Activated T-cell treated with anti-CD3 and anti-CD28 coated beads, Interleukin-2, amount 50 U/mL, for 24 hours (primary cell): ENCODE measurements around the gene BICDL2.

Experiments
- DNase-seq: peaks from one replicate; pipeline ENCODE4 v3.0.0-alpha.2; 2020
- H3K27ac Mint-ChIP-seq: 2 replicates; pipeline ENCODE4 v1.8.0; 2020; ENCODE audit warnings: mild to moderate bottlenecking, mixed read lengths
- H3K27me3 Mint-ChIP-seq: 2 replicates; pipeline ENCODE4 v1.8.0; 2020; ENCODE audit warnings: mixed read lengths
- H3K36me3 Mint-ChIP-seq: 2 replicates; pipeline ENCODE4 v1.8.0; 2020; ENCODE audit warnings: low read depth, mixed read lengths
- H3K4me1 Mint-ChIP-seq: 2 replicates; pipeline ENCODE4 v1.8.0; 2020; ENCODE audit warnings: low read depth, mixed read lengths
- H3K4me3 Mint-ChIP-seq: 2 replicates; pipeline ENCODE4 v1.8.0; 2020; ENCODE audit warnings: mild to moderate bottlenecking, moderate library complexity, mixed read lengths
- H3K9me3 Mint-ChIP-seq: 2 replicates; pipeline ENCODE4 v1.8.0; 2020; ENCODE audit warnings: mixed read lengths

The BICDL2 gene

DNA sequence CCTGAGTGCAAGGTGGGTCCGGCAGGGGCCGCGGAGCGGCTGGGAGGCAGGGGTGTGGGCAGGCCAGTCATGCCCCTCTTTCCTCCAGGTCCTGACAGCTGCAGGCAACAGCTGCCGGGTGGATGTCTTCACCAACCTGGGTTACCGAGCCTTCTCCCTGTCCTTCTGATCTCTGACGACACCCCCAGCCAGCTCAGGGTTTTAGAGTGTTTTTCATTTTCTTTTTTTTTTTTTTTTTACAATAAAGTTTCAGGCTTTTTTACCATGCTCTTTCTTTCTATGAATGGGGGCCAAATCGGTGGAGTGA lies 9.3 kb downstream of the BICDL2 start:
- no peak overlapping the region for H3K27ac Mint-ChIP-seq
- H3K36me3 Mint-ChIP-seq, result peaks cover 29% of the 10 kb centered on the region
- peaks cover 44% of the 10 kb centered on the region for H3K4me1 Mint-ChIP-seq
- H3K4me3 Mint-ChIP-seq, result no peak overlapping the region
- DNase-seq, result no peak
- no peaks in the 10 kb centered on the region for H3K9me3 Mint-ChIP-seq
- peaks cover 34% of the 10 kb centered on the region for H3K27me3 Mint-ChIP-seq

DNA sequence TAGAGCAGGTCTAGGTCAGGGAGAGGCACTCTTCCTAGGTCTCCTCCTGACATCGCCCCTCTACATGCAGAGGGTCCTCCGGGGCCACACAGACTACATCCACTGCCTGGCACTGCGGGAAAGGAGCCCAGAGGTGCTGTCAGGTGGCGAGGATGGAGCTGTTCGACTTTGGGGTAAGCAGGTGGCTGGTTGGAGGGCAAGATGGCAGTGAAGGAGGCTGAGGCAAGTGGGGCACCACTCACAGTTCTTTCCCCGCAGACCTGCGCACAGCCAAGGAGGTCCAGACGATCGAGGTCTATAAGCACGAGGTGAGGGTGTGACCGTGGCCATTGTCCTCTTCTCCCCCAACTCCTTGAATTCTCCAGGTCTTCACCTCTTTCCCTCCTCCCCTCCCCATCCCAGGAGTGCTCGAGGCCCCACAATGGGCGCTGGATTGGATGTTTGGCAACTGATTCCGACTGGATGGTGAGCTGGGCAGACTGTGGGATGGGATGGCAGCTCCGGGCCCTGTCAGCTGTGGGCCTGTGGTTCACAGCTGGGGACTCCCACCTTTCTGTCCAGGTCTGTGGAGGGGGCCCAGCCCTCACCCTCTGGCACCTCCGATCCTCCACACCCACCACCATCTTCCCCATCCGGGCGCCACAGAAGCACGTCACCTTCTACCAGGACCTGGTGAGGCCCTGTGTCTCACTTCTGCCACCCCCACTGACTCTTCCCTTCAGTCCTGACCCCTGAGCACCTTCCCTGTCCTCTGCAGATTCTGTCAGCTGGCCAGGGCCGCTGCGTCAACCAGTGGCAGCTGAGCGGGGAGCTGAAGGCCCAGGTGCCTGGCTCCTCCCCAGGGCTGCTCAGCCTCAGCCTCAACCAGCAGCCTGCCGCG lies 9.9 kb downstream of the BICDL2 start:
- peaks cover 28% of the 10 kb centered on the region for H3K27me3 Mint-ChIP-seq
- peaks cover 50% of the 10 kb centered on the region for H3K4me1 Mint-ChIP-seq
- peaks cover 29% of the 10 kb centered on the region for H3K36me3 Mint-ChIP-seq
- H3K9me3 Mint-ChIP-seq, result no peaks in the 10 kb centered on the region
- no peak overlapping the region for H3K4me3 Mint-ChIP-seq
- DNase-seq, result no peak
- no peak overlapping the region for H3K27ac Mint-ChIP-seq

DNA sequence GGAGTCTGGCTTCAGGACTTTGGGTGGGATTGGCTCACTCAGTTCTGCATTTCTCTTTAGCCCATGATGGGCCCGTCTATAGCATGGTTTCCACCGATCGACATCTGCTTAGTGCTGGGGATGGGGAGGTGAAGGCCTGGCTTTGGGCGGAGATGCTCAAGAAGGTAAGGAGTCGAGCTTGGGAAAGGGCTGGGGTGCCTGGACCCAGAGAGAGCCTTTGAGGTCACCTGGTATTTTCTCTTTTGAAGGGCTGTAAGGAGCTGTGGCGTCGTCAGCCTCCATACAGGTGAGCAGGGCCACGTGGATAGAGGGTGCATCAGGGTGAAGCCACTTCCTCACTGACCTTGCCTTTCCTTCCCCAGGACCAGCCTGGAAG lies 10.8 kb downstream of the BICDL2 start:
- Mint-ChIP-seq H3K9me3 (no peaks in the 10 kb centered on the region), H3K4me1 (peaks cover 57% of the 10 kb centered on the region), H3K27me3 (peaks cover 23% of the 10 kb centered on the region), H3K4me3 (no peak overlapping the region), H3K36me3 (peaks cover 30% of the 10 kb centered on the region), H3K27ac (no peak overlapping the region)
- no peak for DNase-seq

DNA sequence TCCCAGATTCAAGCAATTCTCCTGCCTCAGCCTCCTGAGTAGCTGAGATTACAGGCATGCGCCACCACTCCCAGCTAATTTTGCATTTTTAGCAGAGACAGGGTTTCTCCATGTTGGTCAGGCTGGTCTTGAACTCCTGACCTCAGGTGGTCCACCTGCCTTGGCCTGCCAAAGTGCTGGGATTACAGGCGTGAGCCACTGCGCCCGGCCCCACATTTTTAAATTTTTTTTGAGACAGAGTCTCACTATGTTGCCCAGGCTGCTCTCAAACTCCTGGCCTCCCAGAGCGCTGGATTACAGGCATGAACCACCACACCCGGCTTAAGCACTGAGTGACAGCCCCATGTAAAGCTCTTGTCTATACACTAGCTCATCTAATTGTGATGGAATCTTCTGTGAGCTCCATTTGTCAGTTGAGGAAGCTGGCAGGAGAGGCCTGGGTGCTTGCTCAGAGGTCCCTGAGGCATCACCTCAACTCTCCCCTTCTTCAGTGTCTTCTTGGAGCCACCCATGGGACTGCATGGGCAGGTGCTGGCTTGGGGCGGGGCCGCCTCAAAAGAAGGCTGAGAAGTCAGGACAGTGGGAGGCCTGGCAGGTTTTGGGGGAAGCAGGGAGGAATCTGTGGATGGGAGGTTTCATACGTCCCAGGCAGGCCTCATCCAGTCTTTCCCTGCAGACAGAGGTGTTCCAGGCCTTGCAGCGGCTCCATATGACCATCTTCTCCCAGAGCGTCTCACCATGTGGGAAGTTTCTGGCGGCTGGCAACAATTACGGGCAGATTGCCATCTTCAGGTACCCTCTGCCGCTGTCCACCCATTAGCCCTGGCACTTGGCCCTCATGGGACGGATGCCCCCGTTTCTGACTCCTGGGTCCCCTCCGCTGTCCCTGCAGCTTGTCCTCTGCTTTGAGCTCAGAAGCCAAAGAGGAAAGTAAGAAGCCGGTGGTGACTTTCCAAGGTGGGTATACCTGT lies 11.4 kb downstream of the BICDL2 start:
- Mint-ChIP-seq H3K4me3 (peak overlapping the region; percentile 88), H3K27ac (no peak overlapping the region), H3K36me3 (peaks cover 30% of the 10 kb centered on the region), H3K27me3 (peaks cover 17% of the 10 kb centered on the region), H3K4me1 (peaks cover 62% of the 10 kb centered on the region), H3K9me3 (no peaks in the 10 kb centered on the region)
- no peak for DNase-seq

DNA sequence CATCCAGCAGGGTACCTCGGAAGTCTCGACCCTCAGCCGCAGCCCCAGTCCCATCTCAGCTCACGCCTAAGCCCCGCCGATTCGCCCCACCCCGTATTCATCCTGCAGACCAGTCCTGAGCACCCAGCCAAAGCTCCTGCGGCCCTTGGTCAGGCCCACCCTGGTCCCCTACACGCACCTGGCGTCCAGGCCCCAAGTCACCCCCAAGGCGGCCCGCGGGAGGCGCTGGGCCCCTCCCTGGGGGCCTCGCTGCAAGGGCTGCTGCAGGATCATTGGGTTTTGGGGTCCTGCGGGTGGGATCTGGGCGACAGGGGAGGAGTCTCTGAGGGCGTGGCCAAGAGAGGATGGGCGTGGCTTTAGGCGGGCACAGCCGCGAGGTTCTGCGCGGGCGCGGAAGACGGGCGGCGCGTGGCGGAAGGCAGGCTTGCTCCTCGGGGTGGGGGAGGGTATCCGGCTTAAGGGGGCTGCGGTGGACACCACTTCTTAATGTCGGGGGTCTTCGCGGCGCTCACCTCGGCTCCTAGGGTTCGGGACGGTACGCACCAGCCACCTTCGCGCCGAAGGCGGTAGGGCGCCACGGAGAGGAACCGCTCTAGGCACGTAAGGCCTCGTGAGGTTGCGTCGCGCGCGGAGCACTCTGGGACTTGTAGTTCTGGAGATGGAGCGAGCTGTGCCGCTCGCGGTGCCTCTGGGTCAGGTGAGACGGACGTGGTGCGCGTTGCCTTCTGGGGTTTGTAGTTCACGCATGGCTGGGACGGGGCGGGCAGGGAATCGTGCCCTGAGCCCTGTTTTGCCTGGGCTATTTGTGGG lies 12.9 kb downstream of the BICDL2 start, which contains the start of the genes HCFC1R1 and THOC6:
Gene HCFC1R1, minus strand, starts transcription at position 274 of the 810 bp plus-strand sequence. Its CDS starts 1 bp downstream, at position 273.
Gene THOC6, plus strand, starts transcription at position 367 of the 810 bp plus-strand sequence. Its CDS starts 292 bp downstream, at position 659.
- Mint-ChIP-seq H3K36me3 (peaks cover 30% of the 10 kb centered on the region), H3K27ac (peak within 1 kb of the TSS; percentile 99), H3K4me1 (peaks cover 56% of the 10 kb centered on the region), H3K9me3 (no peaks in the 10 kb centered on the region), H3K27me3 (peaks cover 7% of the 10 kb centered on the region), H3K4me3 (peak within 1 kb of the TSS; percentile 88)
- peak; percentile 97 for DNase-seq

DNA sequence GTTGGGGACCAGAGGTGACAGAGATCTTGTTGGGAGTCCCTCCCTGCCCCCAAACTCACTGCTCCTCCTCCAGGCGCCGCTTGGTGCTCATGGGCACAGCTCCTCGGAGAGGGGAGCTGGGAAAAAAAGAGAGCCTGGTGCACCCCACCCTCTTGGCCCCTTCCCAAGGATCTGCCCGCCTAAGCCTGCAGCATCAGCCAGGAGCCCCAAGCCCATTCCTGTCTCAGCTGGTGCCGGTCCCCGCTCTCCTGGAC lies 13.4 kb downstream of the BICDL2 start:
- Mint-ChIP-seq H3K4me1 (peaks cover 57% of the 10 kb centered on the region), H3K27ac (peak overlapping the region; percentile 99), H3K9me3 (no peaks in the 10 kb centered on the region), H3K36me3 (peaks cover 30% of the 10 kb centered on the region), H3K27me3 (peaks cover 9% of the 10 kb centered on the region), H3K4me3 (peak overlapping the region; percentile 88)
- peak; percentile 65 for DNase-seq

DNA sequence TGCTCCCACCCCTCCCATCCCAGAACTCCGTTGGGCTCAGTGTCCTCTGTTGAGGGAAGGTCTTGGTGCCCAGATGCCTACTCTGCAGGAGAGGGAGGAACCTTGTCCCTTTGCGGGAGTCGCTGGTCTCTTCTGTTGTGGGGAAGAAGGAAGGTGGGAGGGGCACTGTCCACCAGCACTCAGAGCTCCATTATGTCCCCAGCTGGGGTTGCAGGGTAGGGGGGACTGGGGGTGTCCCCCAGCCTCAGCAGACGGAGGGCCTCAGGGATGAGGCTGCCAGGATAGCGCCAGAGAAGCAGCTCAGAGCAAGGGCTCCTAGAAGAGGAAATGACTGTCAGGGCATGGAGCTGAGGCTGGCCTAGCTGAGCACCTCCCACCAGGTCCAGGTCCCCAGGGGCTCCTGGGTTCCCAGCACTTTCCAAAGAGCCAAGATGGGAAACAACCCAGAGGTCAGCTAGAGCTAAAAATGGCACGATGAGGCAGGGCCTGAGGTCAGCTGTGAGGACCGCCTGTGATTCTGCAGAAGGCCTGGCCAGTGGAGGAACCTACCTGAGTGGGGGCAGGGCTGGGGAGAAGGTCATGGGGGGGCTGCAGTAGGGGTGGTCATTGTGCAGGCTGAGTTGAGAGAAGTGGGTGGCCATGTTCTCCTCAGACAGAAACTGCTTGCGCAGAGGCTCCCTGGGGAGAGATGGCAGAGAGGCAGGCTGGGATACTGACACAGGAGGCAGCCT lies 13.9 kb downstream of the BICDL2 start:
- H3K27ac Mint-ChIP-seq, result peak overlapping the region; percentile 99
- peaks cover 9% of the 10 kb centered on the region for H3K27me3 Mint-ChIP-seq
- peaks cover 29% of the 10 kb centered on the region for H3K36me3 Mint-ChIP-seq
- H3K9me3 Mint-ChIP-seq, result no peaks in the 10 kb centered on the region
- peaks cover 59% of the 10 kb centered on the region for H3K4me1 Mint-ChIP-seq
- DNase-seq, result peak; percentile 58
- H3K4me3 Mint-ChIP-seq, result peak overlapping the region; percentile 88

DNA sequence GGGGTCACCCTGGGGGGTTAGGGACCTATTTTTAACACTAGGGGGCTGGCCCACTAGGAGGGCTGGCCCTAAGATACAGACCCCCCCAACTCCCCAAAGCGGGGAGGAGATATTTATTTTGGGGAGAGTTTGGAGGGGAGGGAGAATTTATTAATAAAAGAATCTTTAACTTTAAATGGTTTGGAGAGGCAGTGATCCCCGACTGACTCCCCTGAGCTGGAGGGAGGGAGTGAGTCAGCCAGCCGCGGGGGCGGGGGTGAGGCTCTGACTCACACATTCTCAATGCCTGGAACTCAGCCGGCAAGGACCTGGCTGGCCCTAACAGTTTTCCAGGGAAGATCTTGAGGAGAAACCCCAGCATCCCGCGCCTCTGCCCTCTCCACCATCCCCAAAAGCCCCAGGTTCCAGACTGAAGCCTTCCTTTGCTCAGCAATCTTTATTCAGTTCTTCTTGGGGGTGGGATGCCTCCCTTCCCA lies 14.5 kb downstream of the BICDL2 start:
- no peaks in the 10 kb centered on the region for H3K9me3 Mint-ChIP-seq

DNA sequence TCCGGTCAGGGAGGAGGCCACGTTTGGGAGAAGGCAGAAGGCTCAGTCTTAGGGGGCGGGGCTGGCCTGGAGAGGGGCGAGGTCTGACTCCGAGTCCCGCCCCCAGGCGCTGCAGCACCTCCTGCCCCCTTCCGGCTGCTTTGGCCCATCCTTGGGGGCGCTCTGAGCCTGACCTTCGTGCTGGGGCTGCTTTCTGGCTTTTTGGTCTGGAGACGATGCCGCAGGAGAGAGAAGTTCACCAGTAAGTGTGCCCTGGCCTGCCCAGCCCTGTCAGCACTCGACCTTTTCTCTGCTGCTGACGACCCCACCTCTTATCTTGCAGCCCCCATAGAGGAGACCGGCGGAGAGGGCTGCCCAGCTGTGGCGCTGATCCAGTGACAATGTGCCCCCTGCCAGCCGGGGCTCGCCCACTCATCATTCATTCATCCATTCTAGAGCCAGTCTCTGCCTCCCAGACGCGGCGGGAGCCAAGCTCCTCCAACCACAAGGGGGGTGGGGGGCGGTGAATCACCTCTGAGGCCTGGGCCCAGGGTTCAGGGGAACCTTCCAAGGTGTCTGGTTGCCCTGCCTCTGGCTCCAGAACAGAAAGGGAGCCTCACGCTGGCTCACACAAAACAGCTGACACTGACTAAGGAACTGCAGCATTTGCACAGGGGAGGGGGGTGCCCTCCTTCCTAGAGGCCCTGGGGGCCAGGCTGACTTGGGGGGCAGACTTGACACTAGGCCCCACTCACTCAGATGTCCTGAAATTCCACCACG lies 15.1 kb downstream of the BICDL2 start:
- peak overlapping the region; percentile 99 for H3K27ac Mint-ChIP-seq
- peaks cover 56% of the 10 kb centered on the region for H3K4me1 Mint-ChIP-seq
- H3K4me3 Mint-ChIP-seq, result peak overlapping the region; percentile 88
- peaks cover 19% of the 10 kb centered on the region for H3K36me3 Mint-ChIP-seq
- peaks cover 14% of the 10 kb centered on the region for H3K27me3 Mint-ChIP-seq
- no peaks in the 10 kb centered on the region for H3K9me3 Mint-ChIP-seq
- peak; percentile 85 for DNase-seq

More for the DNA sequence above, 14.5 kb downstream of the BICDL2 start:
- DNase-seq, result peak; percentile 91
- Mint-ChIP-seq H3K27ac (peak overlapping the region; percentile 99), H3K4me3 (peak overlapping the region; percentile 88), H3K36me3 (peaks cover 25% of the 10 kb centered on the region), H3K4me1 (peaks cover 56% of the 10 kb centered on the region), H3K27me3 (peaks cover 10% of the 10 kb centered on the region)

DNA sequence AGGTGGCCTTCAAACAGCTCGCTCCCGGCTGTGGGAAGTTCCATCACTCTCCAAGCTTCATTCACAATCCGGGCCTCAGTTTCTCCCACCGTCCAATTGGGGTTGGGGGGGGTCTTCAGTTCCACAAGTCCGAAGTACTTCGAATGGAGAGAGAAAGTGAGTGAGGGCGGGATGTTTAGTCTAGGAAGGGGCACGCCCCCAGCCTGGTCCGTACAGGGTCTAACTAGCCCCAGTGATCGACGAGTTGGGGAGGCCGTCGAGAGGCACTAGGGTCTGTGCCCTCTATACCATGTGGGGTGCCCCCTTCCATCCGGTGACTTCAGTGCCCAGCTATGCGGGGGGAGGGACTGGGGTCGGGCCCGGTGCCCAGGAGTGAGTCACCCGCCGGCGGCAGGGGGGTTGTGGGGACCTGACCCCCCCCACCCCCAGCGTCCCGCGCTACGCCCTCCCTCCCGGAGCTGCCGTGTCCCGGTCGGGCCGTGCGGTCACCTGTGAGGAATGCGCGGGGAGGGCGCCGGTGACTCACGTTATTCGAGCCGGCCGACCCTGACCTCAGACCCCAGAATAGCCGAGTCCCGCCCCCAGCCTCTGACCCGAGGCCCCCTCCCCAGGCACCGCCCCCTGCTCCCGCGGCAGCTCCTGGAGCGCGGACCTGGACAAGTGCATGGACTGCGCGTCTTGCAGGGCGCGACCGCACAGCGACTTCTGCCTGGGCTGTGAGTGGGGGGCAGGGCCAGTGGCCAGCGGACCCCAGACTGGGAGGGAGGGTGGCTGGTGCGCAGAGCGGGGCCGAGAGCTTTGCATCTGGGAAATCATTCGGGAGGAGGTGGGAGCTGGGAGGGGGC lies 15.9 kb downstream of the BICDL2 start:
- Mint-ChIP-seq H3K4me3 (peak overlapping the region; percentile 88), H3K9me3 (no peaks in the 10 kb centered on the region), H3K27me3 (peaks cover 14% of the 10 kb centered on the region), H3K4me1 (peaks cover 56% of the 10 kb centered on the region), H3K36me3 (peaks cover 11% of the 10 kb centered on the region), H3K27ac (peak overlapping the region; percentile 99)
- DNase-seq, result peak; percentile 70

DNA sequence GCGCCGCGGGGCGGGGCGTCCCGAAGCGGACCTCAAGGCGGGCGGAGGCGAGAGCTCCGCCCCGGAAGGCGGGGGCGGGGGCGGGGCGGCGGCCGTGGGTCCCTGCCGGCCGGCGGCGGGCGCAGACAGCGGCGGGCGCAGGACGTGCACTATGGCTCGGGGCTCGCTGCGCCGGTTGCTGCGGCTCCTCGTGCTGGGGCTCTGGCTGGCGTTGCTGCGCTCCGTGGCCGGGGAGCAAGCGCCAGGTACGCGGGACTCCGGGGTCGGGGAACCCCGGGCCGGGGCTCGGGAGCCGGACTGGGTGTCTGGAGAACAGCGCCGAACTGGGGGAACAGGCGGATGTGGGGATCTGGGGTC lies 16.5 kb downstream of the BICDL2 start, which contains the start of gene TNFRSF12A:
Gene TNFRSF12A, plus strand, starts transcription at position 122 of the 357 bp plus-strand sequence. Its CDS starts 30 bp downstream, at position 152.
- Mint-ChIP-seq H3K9me3 (no peaks in the 10 kb centered on the region), H3K4me3 (peak within 1 kb of the TSS; percentile 88), H3K27ac (peak within 1 kb of the TSS; percentile 99), H3K4me1 (peaks cover 52% of the 10 kb centered on the region), H3K36me3 (peaks cover 5% of the 10 kb centered on the region), H3K27me3 (peaks cover 14% of the 10 kb centered on the region)
- DNase-seq, result peak; percentile 80

DNA sequence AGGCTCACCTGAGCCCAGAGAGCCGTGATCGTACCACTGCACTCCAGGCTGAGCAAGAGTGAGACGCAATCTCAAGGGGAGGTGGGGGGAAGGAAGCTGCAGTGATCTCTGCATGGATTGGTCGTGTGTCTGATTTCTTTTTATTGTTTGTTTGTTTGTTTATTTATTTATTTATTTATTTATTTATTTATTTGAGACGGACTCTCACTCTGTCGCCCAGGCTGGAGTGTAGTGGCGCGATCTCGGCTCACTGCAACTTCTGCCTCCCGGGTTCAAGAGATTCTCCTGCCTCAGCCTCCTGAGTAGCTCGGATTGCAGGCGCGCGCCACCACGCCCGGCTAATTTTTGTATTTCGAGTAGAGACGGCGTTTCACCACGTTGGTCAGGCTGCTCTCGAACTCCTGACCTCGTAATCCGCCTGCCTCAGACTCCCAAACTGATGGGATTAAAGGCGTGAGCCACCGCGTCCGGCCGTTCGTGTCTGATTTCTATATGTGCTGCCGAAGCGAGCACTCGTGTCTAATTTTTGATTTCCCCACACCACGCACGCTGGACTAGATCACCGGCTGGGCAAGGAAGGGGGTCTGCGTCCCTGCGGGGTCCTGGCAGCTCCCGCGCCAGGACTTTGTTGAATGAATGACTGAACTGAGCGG lies 17.0 kb downstream of the BICDL2 start:
- Mint-ChIP-seq H3K27ac (peak overlapping the region; percentile 87), H3K4me1 (peaks cover 48% of the 10 kb centered on the region)
- no peak for DNase-seq

More for the DNA sequence above, 17.0 kb downstream of the BICDL2 start:
- H3K36me3 Mint-ChIP-seq, result peaks cover 5% of the 10 kb centered on the region
- H3K4me3 Mint-ChIP-seq, result peak overlapping the region; percentile 88
- no peaks in the 10 kb centered on the region for H3K9me3 Mint-ChIP-seq
- H3K27me3 Mint-ChIP-seq, result peaks cover 16% of the 10 kb centered on the region
